Vagina (tissue), 2 donors: ENCODE data around the gene CDC45. TPM values are rescaled to one million over a fixed set of nuclear protein-coding genes. Genes with fewer than 3 reads are reported as not detected.

Source experiments
- DNase-seq, 2 donors: peaks; one replicate each; pipeline ENCODE4 v3.0.0-alpha.2; 2017; ENCODE audit errors: extremely low spot score in 2 of 2
- H3K27ac ChIP-seq: fragments of 200-600 bp; sonication (generic); one replicate; pipeline ENCODE4 v1.5.1; 2019
- H3K27me3 ChIP-seq: fragments of 200-600 bp; sonication (generic); one replicate; pipeline ENCODE4 v1.5.1; 2019
- H3K36me3 ChIP-seq, 2 donors: fragments of 200-600 bp; sonication (generic); one replicate each; pipeline ENCODE4 v1.5.1; 2017 to 2019
- H3K4me1 ChIP-seq: fragments of 200-600 bp; sonication (generic); one replicate; pipeline ENCODE4 v1.5.1; 2019
- H3K4me3 ChIP-seq, 2 donors: fragments of 200-600 bp; sonication (generic); 1 replicate in 1 of 2; 2 replicates in 1 of 2; pipeline ENCODE4 v1.5.1; 2016 to 2019
- H3K9me3 ChIP-seq: fragments of 200-600 bp; sonication (generic); one replicate; pipeline ENCODE4 v1.5.1; 2019
- CTCF ChIP-seq, 3 experiments: fragments of 450-650 bp in 2 of 3; fragments of 200-600 bp in 1 of 3; sonication (generic) in 1 of 3; IDR thresholded peaks; one replicate each; pipeline ENCODE4 v1.5.1; 2017 to 2019; ENCODE audit warnings: antibody characterized with exemption in 3 of 3, mild to moderate bottlenecking in 2 of 3, moderate library complexity in 2 of 3
- POLR2A ChIP-seq, 2 donors: fragments of 450-650 bp; IDR thresholded peaks; one replicate each; pipeline ENCODE4 v1.6.1; 2017; ENCODE audit warnings: antibody characterized with exemption in 2 of 2, mild to moderate bottlenecking in 2 of 2, moderate library complexity in 2 of 2
- POLR2AphosphoS5 ChIP-seq, 2 donors: sonication (generic); formaldehyde crosslinking; IDR thresholded peaks; one replicate each; pipeline ENCODE4 v1.9.0; 2017; ENCODE audit warnings: antibody characterized with exemption in 2 of 2, mild to moderate bottlenecking in 2 of 2, low read depth in 1 of 2; ENCODE audit not compliant: insufficient read depth in 1 of 2
- intact Hi-C: fragments of 100-400 bp; cut with DNase I; formaldehyde crosslinking; loops from one replicate; pipeline ENCODE4 v1.15.1; 2023
- total RNA-seq: library from RNA; depleted of rRNA; stranded (reverse); fragments of >200 nt; gene quantifications from one replicate; pipeline ENCODE4 v1.2.3, GENCODE V29; 2016

Gene CDC45
- total RNA-seq, 1 donor from 2014 or later: 0.74 TPM

DNA sequence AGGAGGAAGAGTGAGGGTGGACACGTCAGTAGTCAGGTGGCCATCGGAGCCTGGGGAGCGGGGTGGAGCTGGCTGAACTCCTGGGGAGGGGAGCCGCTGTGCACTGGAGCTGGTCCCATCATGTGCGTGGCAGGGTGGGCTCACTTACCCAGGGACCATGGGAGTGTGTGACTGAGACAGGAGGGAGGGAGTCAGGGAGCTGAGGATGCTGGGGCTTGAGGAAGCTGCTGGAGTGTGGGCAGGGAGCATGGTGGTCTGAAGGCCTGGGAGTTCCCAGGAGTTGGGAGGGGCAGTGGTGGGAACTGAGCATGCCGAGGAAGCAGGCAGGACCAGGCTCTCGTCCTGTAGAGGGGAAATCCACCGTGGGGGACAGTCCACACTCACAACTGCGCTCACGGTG lies 26.5 kb downstream of the CDC45 start:
- Histone ChIP-seq H3K27ac (no peak overlapping the region), H3K4me3 (no peak overlapping the region), H3K4me1 (no peaks in the 10 kb centered on the region), H3K27me3 (no peaks in the 10 kb centered on the region), H3K36me3 (no peaks in the 10 kb centered on the region), H3K9me3 (no peaks in the 10 kb centered on the region)
- DNase-seq: no peak
- intact Hi-C loops: loop anchor here (10.0 kb wide), 1 partner anchor 99 kb away; no protein-coding TSS in a partner anchor
- TF ChIP-seq CTCF (IDR thresholded peaks at IDR 0.05): no peak
- TF ChIP-seq POLR2AphosphoS5 (IDR thresholded peaks at IDR 0.05; ENCODE audit: insufficient read depth in 1 of 2, low read depth in 1 of 2): no peak
- no peak for TF ChIP-seq POLR2A (IDR thresholded peaks at IDR 0.05)

GRCh38 chr22:19507534-19507861 lies 27.8 kb downstream of the CDC45 start:
- no peaks in the 10 kb centered on the region for H3K9me3 ChIP-seq
- H3K27ac ChIP-seq: no peak overlapping the region
- TF ChIP-seq CTCF (IDR thresholded peaks at IDR 0.05): no peak
- no peak for TF ChIP-seq POLR2A (IDR thresholded peaks at IDR 0.05)
- no peak for TF ChIP-seq POLR2AphosphoS5 (IDR thresholded peaks at IDR 0.05; ENCODE audit: insufficient read depth in 1 of 2, low read depth in 1 of 2)
- H3K27me3 ChIP-seq: no peaks in the 10 kb centered on the region
- intact Hi-C loops: loop anchor here (10.0 kb wide), 1 partner anchor 97 kb away; no protein-coding TSS in a partner anchor
- DNase-seq: no peak
- no peak overlapping the region for H3K4me3 ChIP-seq
- no peaks in the 10 kb centered on the region for H3K4me1 ChIP-seq
- H3K36me3 ChIP-seq: no peaks in the 10 kb centered on the region

DNA sequence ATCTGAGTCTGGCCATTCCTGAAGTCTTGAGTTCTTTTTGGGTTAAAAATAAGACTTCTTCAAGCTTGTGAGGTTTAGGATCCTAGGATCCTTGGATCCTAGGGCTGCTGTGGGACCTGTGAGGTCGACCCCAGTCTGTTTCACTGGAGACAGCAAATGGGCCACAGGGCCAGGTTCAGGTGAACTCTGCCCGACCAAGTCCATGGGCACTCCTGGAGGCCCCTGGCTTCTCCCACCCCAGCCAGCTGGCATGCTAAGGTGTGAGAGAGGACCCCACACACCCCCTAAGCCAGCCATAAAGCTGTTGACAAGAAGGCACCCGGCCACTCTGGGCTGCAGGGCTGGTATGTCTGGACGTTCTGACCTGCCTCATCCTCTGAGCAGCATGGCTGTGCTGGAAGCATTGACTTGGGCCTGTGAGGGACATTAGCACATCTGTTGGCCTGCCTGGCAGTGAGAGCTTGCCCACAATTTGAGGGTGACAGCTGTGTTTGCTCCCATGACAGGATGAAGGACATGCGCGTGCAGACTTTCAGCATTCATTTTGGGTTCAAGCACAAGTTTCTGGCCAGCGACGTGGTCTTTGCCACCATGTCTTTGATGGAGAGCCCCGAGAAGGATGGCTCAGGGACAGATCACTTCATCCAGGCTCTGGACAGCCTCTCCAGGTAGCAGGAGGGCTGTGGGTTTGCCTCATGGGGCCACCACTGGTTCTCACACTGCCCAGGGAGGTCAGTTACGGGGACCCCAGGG lies 28.5 kb downstream of the CDC45 start:
- intact Hi-C loops: loop anchor here (10.0 kb wide), 1 partner anchor 97 kb away; no protein-coding TSS in a partner anchor
- Histone ChIP-seq H3K4me3 (no peak overlapping the region), H3K4me1 (no peaks in the 10 kb centered on the region), H3K27ac (no peak overlapping the region), H3K27me3 (no peaks in the 10 kb centered on the region), H3K36me3 (no peaks in the 10 kb centered on the region), H3K9me3 (no peaks in the 10 kb centered on the region)
- DNase-seq: no peak
- TF ChIP-seq POLR2A (IDR thresholded peaks at IDR 0.05) (no peak), CTCF (IDR thresholded peaks at IDR 0.05) (no peak), POLR2AphosphoS5 (IDR thresholded peaks at IDR 0.05; ENCODE audit: insufficient read depth in 1 of 2, low read depth in 1 of 2) (no peak)

- DNase-seq: no peak
- Histone ChIP-seq H3K27me3 (no peaks in the 10 kb centered on the region), H3K27ac (no peak overlapping the region), H3K9me3 (no peaks in the 10 kb centered on the region), H3K4me3 (no peak overlapping the region), H3K36me3 (no peaks in the 10 kb centered on the region), H3K4me1 (no peaks in the 10 kb centered on the region)
- intact Hi-C loops: loop anchor here (10.0 kb wide), 1 partner anchor 96 kb away; no protein-coding TSS in a partner anchor
- TF ChIP-seq POLR2A (IDR thresholded peaks at IDR 0.05): no peak
- TF ChIP-seq POLR2AphosphoS5 (IDR thresholded peaks at IDR 0.05; ENCODE audit: insufficient read depth in 1 of 2, low read depth in 1 of 2): no peak
- no peak for TF ChIP-seq CTCF (IDR thresholded peaks at IDR 0.05)
These were observed 29.5 kb downstream of the CDC45 start for GRCh38 chr22:19509191-19509590.

DNA sequence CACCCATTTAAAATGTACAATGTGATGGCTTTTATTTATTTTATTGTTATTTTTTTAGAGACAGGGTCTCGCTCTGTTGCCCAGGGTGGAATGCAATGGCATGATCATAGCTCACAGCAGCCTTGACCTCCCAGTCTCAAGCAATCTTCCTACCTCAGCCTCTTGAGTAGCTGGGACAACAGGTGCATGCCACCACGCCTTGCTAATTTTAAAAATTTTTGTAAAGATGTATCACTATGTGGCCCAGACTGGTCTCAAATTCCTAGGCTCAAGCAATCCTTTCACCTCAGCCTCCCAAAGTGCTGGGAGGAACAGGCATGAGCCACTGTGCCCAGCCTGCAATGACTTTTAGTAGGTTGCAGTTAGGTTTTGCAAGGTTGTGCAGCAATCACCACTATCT lies 30.2 kb downstream of the CDC45 start:
- TF ChIP-seq POLR2A (IDR thresholded peaks at IDR 0.05) (no peak), CTCF (IDR thresholded peaks at IDR 0.05) (no peak), POLR2AphosphoS5 (IDR thresholded peaks at IDR 0.05; ENCODE audit: insufficient read depth in 1 of 2, low read depth in 1 of 2) (no peak)
- DNase-seq: no peak
- H3K4me1 ChIP-seq: no peaks in the 10 kb centered on the region
- H3K27ac ChIP-seq: no peak overlapping the region
- no peaks in the 10 kb centered on the region for H3K9me3 ChIP-seq
- no peak overlapping the region for H3K4me3 ChIP-seq
- H3K27me3 ChIP-seq: no peaks in the 10 kb centered on the region
- intact Hi-C loops: loop anchor here (10.0 kb wide), 1 partner anchor 95 kb away; no protein-coding TSS in a partner anchor
- H3K36me3 ChIP-seq: no peaks in the 10 kb centered on the region
